ENCODE results near the gene CNOT6. TPM values are rescaled to one million over a fixed set of nuclear protein-coding genes. Genes with fewer than 3 reads are reported as not detected.

The CNOT6 gene
- total RNA-seq, 1 experiment from 2014 or later: 59.1 TPM

GRCh38 chr5:180596668-180597231 is 102.6 kb downstream of the CNOT6 start:
- no peaks in the 10 kb centered on the region for H3K36me3 ChIP-seq (ENCODE audit: control insufficient read depth in 1 of 2, insufficient read depth in 2 of 2, low read length in 2 of 2)
- no peaks in the 10 kb centered on the region for H3K9me3 ChIP-seq (ENCODE audit: control insufficient read depth in 1 of 2, insufficient read depth in 1 of 2, low read depth in 1 of 2, low read length in 2 of 2)
- RAD21 ChIA-PET (ENCODE audit: low non-redundant PET in 1 of 2, low total read pairs in 2 of 2, uncharacterized antibody in 2 of 2, unreplicated experiment in 2 of 2): no interaction called here
- TF ChIP-seq RAD21 (IDR thresholded peaks at IDR 0.05; ENCODE audit: low read depth) (no peak), ZFX (IDR thresholded peaks at IDR 0.05) (no peak), YY1 (IDR thresholded peaks at IDR 0.05; ENCODE audit: extremely low read depth, insufficient replicate concordance, low read depth, low read length) (no peak), ZBTB33 (IDR thresholded peaks at IDR 0.05; ENCODE audit: extremely low read depth, insufficient replicate concordance, low read length) (no peak)
- H3K4me2 ChIP-seq (ENCODE audit: low read length): no peak overlapping the region
- H3K27ac ChIP-seq (ENCODE audit: low read depth, low read length): no peak overlapping the region
- BruUV-seq (replicated peaks): no TSS peak
- H4K20me1 ChIP-seq (ENCODE audit: insufficient read depth): no peaks in the 10 kb centered on the region
- H3K9ac ChIP-seq (ENCODE audit: low read length): no peak overlapping the region
- no peaks in the 10 kb centered on the region for H3K4me1 ChIP-seq (ENCODE audit: control insufficient read depth in 1 of 2, insufficient read depth in 2 of 2, low read length in 2 of 2)
- POLR2A ChIA-PET: no interaction called here
- no peak for ATAC-seq
- intact Hi-C loops (cut with micrococcal nuclease): no loop called here
- no peaks in the 10 kb centered on the region for H3K27me3 ChIP-seq (ENCODE audit: insufficient read depth, low read length)
- CTCF ChIA-PET: no interaction called here
- no peaks in the 10 kb centered on the region for H3K79me2 ChIP-seq (ENCODE audit: insufficient read depth, low read length)
- no peak overlapping the region for H2AFZ ChIP-seq (ENCODE audit: low read depth, low read length, poor library complexity, severe bottlenecking)
- DNase-seq (ENCODE audit: low read depth, low spot score): no peak
- no peak overlapping the region for H3K4me3 ChIP-seq (replicated peaks in 1 of 2; ENCODE audit: low read depth in 1 of 2, low read length in 2 of 2)
- H3K9me2 ChIP-seq (ENCODE audit: insufficient read depth): no peaks in the 10 kb centered on the region

- Histone ChIP-seq H3K9me2 (ENCODE audit: insufficient read depth) (no peaks in the 10 kb centered on the region), H4K20me1 (ENCODE audit: insufficient read depth) (no peaks in the 10 kb centered on the region), H3K27me3 (ENCODE audit: insufficient read depth, low read length) (no peaks in the 10 kb centered on the region), H3K4me2 (ENCODE audit: low read length) (no peak overlapping the region), H2AFZ (ENCODE audit: low read depth, low read length, poor library complexity, severe bottlenecking) (no peak overlapping the region), H3K4me3 (replicated peaks in 1 of 2; ENCODE audit: low read depth in 1 of 2, low read length in 2 of 2) (no peak overlapping the region), H3K4me1 (ENCODE audit: control insufficient read depth in 1 of 2, insufficient read depth in 2 of 2, low read length in 2 of 2) (no peaks in the 10 kb centered on the region), H3K79me2 (ENCODE audit: insufficient read depth, low read length) (no peaks in the 10 kb centered on the region), H3K27ac (ENCODE audit: low read depth, low read length) (no peak overlapping the region), H3K36me3 (ENCODE audit: control insufficient read depth in 1 of 2, insufficient read depth in 2 of 2, low read length in 2 of 2) (no peaks in the 10 kb centered on the region), H3K9ac (ENCODE audit: low read length) (no peak overlapping the region), H3K9me3 (ENCODE audit: control insufficient read depth in 1 of 2, insufficient read depth in 1 of 2, low read depth in 1 of 2, low read length in 2 of 2) (no peaks in the 10 kb centered on the region)
- ChIA-PET CTCF (no interaction called here), POLR2A (no interaction called here), RAD21 (ENCODE audit: low non-redundant PET in 1 of 2, low total read pairs in 2 of 2, uncharacterized antibody in 2 of 2, unreplicated experiment in 2 of 2) (no interaction called here)
- BruUV-seq (replicated peaks): no TSS peak
- intact Hi-C loops (cut with micrococcal nuclease): no loop called here
- TF ChIP-seq ZNF274 (IDR thresholded peaks at IDR 0.05; ENCODE audit: low read depth, low read length): no peak
- TF ChIP-seq SRF (IDR thresholded peaks at IDR 0.05; ENCODE audit: low read depth): no peak
- TF ChIP-seq RAD21 (IDR thresholded peaks at IDR 0.05; ENCODE audit: low read depth): no peak
- no peak for TF ChIP-seq ZBTB33 (IDR thresholded peaks at IDR 0.05; ENCODE audit: extremely low read depth, insufficient replicate concordance, low read length)
- no peak for TF ChIP-seq POLR2AphosphoS5 (IDR thresholded peaks at IDR 0.05; ENCODE audit: low read depth, low read length)
- no peak for ATAC-seq
- DNase-seq (ENCODE audit: low read depth, low spot score): no peak
Observed at GRCh38 chr5:180598316-180598701, 104.1 kb downstream of the CNOT6 start.

Measured in HCT116 (cell line).